HS-5 (cell line): ENCODE data around the gene C1orf185.
"Not testable (repeated sequence)": the region's sequence is repeated elsewhere in the genome, so short reads cannot be mapped to it uniquely, and the experiment has no call there.

ENCODE experiments used
- DNase-seq: peaks from one replicate; pipeline ENCODE4 v3.0.0-alpha.2; 2012; ENCODE audit warnings: low read depth

Gene C1orf185

DNA sequence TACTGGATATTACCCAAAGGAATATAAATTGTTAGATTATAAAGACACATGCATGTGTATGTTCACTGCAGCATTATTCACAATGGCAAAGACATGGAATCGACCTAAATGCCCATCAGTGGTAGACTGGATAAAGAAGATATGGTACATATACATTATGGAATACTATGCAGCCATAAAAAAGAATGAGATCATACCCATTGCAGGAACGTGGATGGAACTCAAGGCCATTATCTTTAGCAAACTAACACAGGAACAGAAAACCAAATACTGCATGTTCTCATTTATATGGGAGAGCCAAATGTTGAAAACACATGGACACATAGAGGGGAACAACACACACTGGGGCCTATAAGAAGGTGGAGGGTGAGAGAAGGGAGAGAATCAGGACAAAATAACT, 35.7 kb downstream of the C1orf185 start:
- DNase-seq, result not testable (repeated sequence)

GRCh38 chr1:51139474-51139873, 37.4 kb downstream of the C1orf185 start:
- DNase-seq, result no peak

DNA sequence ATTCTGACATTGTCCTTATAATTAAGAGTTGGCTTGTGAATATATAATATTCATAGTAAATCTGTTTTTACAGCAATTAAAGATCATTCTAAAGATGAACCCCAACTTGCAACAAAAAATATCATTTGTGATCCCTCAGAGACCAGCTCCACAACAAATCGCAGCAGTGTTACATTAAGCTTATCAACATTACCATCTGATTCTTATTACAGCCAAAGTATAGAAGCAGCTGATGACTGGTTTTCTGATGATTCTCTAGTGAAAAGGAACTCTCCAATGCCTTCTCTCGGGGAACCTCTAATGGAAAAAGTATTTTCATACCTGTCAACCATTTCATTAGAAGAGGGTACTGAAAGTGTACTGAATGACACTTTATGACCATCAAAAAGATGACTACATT, 45.4 kb downstream of the C1orf185 start:
- no peak for DNase-seq

DNA sequence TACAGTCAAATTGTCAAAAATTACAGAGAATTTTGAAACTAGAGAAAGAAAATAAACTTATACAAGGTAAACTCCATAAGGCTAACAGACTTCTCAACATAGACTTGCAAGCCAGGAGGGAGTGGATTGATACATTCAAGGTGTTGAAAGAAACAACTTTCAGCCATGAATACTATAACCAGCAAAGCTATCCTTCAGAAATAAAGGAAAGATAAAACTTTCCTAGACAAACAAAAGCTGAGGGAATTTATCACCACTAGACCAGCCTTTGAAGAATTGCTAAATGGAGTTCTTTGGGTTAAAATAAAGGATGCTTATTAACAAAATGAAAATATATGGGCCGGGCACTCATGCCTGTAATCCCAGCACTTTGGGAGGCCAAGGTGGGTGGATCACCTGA, 52.7 kb downstream of the C1orf185 start:
- no peak for DNase-seq

DNA sequence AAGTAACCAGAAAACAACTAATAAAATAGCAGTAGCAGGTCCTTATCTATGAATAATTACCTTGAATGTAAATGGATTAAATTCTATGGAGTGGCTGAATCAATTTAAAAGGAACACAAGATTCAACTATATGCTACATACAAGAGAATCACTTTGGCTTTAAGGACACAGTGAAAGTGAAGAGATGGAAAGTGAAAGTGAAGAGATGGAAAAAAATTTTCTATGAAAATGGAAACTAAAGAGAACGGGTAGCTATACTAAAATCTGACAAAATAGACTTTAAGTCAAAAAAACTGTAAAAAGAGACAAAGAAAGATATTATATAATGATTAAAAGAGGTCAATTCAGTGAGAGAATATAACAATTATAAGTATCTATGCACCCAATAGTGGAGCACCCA, 54.7 kb downstream of the C1orf185 start:
- DNase-seq, result no peak

GRCh38 chr1:51157395-51157794, 55.4 kb downstream of the C1orf185 start:
- no peak for DNase-seq

- no peak for DNase-seq
Measured at GRCh38 chr1:51158263-51158662, 56.2 kb downstream of the C1orf185 start.

GRCh38 chr1:51162560-51162959, 60.5 kb downstream of the C1orf185 start:
- DNase-seq, result not testable (repeated sequence)

- DNase-seq, result no peak
Measured at GRCh38 chr1:51165540-51165939, 63.5 kb downstream of the C1orf185 start.

GRCh38 chr1:51168266-51168845, 66.3 kb downstream of the C1orf185 start:
- no peak for DNase-seq

DNA sequence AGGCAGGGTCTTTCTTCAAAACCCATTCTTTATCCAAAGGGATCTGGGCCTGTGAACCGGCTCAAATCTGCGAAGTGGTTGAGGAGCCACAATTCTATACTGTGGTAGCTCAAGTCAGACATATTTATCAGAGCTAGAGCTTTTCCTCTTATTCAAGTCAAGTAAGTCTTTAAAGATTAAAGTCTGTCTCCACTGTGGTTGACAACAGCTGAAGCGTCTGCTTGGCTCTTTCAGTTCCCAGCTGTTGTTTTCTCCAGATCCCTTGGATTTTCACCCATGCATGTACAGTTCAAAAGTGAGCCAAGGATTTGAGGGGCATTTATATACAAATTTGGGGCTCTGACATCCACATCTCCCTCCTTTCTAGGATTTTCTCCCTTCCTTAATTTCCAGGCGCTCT, 66.9 kb downstream of the C1orf185 start:
- DNase-seq, result no peak

- peak; percentile 60 for DNase-seq
Measured at GRCh38 chr1:51170342-51170741, 68.3 kb downstream of the C1orf185 start.

DNA sequence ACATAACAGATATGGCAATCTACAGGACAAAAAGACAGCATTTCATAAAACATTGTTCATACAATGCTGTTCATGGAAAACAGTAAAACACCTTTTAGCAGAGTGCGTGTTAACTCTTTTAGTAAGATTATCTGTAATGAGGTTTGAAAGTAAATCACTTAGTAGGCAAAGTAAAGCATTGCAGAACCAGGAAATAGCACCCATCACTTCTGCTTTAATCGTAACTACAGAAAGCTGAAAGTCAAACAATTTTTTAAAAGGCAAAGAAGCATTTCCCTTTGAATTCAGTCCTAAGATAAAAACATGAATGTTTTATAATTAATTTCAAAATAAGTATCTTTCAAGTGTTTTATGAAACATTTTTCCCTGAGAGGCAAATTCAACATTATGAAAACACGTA, 70.8 kb downstream of the C1orf185 start:
- no peak for DNase-seq

DNA sequence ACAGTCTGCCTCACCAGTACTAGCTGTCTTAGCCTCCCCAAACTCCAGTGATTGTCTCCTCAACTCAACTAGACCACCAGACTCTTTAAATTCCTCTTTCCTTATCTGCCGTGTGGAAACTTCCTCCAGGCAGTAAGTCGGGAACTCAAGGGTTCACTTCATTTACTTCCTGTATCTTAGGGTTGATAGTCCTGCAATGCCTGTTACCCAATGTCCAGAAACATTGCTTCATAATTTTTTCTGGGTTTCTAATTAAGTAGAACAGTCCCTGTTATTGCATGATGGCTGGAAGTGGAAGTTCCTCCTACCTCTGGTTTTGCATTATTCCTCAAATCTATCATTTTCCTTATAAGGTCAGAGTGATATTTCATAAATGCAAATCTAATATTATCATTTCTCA, 73.2 kb downstream of the C1orf185 start:
- no peak for DNase-seq

DNA sequence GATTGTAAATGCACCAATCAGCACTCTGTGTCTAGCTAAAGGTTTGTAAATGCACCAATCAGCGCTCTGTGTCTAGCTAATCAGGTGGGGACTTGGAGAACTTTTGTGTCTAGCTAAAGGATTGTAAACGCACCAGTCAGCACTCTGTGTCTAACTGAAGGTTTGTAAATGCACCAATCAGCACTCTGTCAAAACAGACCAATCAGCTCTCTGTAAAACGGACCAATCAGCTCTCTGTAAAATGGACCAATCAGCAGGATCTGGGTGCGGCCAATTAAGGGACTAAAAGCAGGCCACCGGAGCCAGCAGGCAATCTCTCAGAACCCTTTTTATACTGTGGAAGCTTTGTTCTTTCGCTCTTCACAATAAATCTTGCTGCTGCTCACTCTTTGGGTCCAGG, 76.0 kb downstream of the C1orf185 start:
- not testable (repeated sequence) for DNase-seq

GRCh38 chr1:51188230-51188629, 86.2 kb downstream of the C1orf185 start:
- DNase-seq, result no peak

GRCh38 chr1:51189421-51190073, 87.5 kb downstream of the C1orf185 start:
- DNase-seq, result peak; percentile 45

- no peak for DNase-seq
Measured at GRCh38 chr1:51190961-51191360, 88.9 kb downstream of the C1orf185 start.

DNA sequence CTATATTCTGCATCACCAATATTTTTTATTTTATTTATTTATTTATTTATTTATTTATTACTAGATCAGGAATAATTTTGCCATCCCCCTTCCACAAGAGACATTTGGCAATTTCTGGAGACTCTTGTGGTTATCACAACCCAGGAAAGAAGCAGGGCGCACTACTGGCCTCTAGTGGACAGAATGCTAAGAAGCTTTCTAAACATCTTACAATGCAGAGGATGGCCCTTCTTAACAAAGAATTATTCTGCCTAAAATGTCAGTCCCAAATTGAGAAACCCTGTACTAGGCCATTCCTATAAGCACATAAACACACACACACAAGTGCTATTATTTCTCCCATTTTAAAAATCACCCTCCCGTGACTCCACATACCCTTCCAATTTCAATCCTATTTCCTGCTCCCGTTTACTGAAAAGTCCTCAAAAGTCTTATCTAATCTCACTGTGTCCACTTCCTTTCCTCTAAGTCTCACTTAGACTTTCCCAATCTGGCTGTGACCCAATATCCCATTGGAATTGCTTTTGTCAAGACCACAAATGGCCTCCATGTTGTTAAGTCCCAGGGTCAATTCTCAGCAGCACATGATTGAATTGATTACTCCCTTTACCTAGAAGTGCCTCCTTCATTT, 90.3 kb downstream of the C1orf185 start:
- DNase-seq, result peak; percentile 46

GRCh38 chr1:51193564-51193963, 91.5 kb downstream of the C1orf185 start:
- DNase-seq, result no peak
